HG02885 (cell line): ENCODE data around the gene FAM107B.

Experiments
- ATAC-seq: cut with Tn5 transposase; IDR thresholded peaks from one replicate; pipeline ENCODE4 v1.9.1; 2021; ENCODE audit warnings: mild to moderate bottlenecking; ENCODE audit not compliant: unreplicated experiment, poor library complexity

Gene FAM107B

DNA sequence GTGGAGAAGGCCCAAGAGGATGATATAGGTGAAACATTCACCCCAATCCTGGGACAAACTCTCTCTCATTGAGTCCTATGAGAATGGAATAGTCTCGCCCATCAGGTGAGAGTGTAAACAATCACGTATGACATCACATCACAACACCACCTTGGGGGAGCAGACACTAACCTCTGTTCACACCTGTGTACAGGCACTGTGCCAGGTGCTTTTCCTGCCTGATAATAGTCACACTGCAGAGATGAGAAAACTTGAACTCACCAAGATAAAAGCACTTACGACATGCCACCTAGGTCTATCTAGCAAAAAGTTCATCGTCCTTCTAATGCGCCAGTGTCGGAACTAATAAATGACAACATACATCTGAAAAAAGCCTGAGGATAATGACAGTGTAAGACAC lies 187.8 kb downstream of the FAM107B start:
- no peak for ATAC-seq

- ATAC-seq = no peak
Observed at GRCh38 chr10:14585287-14586193, 189.2 kb downstream of the FAM107B start.

DNA sequence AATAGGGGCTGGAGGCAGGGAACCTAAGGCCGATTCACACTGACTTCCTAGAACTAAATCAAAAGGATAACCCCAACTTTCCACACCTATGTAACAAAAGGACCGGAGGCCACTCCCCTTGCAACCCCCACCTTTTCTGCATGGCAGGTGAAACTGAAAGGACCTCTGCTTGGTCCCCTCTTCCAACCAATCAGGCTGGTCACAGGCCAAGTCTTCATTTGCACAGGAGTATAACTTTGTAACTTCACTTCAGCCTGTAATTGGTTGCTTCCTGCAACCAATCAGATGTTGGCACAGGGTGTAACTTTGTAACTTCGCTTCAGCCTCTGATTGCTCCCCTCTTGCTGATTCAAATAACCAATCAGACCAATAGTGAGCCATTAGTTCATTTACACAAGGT lies 190.0 kb downstream of the FAM107B start:
- no peak for ATAC-seq

GRCh38 chr10:14583967-14584366 lies 190.7 kb downstream of the FAM107B start:
- no peak for ATAC-seq

DNA sequence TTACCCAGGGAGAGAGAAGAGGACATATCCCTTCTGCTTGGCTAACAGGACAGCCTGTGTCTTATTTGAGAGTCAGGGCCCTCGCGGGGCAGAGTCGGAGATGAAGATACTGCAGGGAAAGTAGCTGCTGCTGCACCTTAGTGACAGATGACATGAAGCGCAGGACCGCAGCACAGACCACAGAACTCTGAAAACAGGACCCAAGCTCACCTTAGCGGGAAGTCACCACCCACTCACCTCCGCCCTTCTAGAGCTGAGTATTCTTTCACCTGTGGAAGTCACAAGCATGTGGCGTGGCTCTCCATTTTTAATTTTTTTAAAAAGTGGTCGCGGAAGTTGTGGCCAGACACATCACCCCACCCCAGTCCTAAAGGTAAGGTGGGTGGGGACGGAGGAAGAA lies 191.4 kb downstream of the FAM107B start:
- ATAC-seq = peak; percentile 76

- no peak for ATAC-seq
Observed at GRCh38 chr10:14581553-14582321, 193.0 kb downstream of the FAM107B start.

- ATAC-seq = no peak
Observed at GRCh38 chr10:14580671-14581332, 193.9 kb downstream of the FAM107B start.

GRCh38 chr10:14579405-14579804 lies 195.3 kb downstream of the FAM107B start:
- ATAC-seq = no peak

GRCh38 chr10:14578060-14578952 lies 196.4 kb downstream of the FAM107B start:
- ATAC-seq = no peak

- no peak for ATAC-seq
Observed at GRCh38 chr10:14574885-14575284, 199.8 kb downstream of the FAM107B start.

DNA sequence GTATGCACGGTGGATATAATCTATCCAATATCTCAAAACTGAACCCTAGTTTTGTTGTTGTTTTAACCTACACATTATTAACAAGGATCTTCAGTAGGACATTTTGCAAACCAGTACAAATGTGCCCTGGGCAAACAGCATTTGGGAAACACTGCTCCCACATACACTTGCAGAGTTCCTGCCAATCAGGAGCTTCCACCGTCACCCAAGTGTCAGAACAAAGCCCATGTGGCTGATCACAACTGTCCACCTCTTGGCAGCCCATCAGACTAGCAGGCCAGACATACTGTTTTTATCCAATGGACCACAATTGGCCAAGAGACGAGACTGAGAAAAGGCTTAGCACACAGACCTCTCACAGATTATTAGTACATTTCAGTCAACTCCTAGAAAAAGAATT lies 200.4 kb downstream of the FAM107B start:
- no peak for ATAC-seq

DNA sequence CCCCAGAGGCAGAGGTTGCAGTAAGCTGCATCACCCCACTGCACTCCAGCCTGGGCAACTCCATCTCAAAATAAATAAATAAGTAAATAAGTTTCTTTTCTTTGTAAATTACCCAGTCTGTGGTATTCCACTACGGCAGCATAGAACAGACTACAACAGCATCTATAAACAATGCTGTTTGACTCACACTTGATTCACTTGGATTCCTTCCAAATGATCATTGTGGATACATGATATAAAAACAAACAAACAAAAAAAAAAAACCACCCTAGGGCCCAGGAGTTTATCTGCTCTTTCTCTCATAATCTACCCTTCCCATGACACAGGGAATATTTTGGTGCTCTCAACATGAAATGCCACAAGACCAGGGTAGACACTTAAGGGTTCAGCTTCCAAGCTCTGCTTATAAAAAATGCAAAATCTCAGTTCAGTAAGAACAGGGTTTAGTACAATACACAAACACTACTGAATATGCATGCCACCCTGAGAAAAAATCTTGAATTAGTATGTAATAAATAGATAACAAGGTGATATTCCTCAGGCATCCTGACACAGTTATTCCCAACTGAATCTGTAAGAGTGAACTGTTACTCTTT lies 200.9 kb downstream of the FAM107B start:
- ATAC-seq = no peak

- ATAC-seq = no peak
Observed at GRCh38 chr10:14572811-14573210, 201.9 kb downstream of the FAM107B start.

GRCh38 chr10:14571866-14572507 lies 202.7 kb downstream of the FAM107B start:
- ATAC-seq = peak; percentile 87

GRCh38 chr10:14570800-14571199 lies 203.9 kb downstream of the FAM107B start:
- ATAC-seq = no peak

DNA sequence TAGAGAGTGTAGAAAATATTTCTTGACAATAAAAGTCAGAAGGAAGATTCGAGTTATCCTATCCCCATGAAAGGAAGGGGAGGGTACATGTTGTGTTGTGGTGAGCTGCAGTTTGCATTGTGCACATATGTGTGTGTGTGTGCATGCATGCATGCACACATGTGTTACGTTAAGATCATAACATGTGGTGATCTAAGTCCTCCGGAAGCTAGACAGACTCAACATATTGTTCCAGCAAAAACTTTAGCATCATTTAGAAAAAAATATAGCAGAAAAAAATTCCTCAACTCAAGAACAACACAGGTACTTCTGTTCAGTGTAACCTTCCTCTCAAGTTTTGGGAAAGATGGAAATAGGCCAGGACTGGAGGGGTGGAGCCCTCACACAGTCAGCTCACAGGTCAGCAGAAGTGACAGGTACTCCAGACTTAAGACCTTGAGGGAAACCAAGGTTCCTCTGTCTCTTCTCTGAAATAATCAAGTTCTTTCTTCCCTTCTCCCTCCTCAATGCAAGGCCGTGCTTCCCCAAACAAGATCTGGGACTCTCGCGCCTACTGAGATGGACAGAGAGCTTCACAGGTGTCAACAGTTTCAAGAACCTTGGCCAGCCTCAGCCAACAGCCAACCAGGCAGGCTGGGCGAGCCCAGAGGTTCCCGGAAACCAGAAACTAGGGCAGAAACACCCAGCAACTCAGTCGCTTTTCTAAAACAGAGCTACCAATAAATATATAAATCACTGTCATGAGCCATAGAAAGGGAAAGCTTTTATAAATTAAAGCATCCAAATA lies 205.2 kb downstream of the FAM107B start:
- ATAC-seq = no peak

- ATAC-seq = no peak
Observed at GRCh38 chr10:14567421-14567820, 207.3 kb downstream of the FAM107B start.

DNA sequence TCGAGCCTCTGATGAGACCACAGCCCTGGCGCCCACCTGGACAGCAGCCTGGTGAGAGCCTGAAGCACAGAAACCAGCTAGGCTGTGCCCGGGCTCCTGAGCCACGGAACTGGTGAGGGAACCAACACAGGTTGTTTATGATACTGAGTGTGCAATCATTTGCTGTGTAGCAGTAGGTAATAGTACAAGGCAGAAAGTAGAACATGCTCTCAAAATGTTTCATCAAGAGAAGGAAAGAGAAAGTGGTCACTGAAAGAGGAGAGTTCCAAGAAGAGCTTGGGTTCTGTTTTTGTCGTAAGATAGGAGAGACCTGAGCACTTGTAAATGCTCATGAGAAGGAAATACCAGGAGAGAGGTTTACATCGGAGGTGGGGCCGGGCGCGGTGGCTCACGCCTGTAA lies 208.2 kb downstream of the FAM107B start:
- ATAC-seq = no peak
